OCI-LY7 (cell line): ENCODE measurements around the gene GRM5.

Source experiments
- EZH2phosphoT487 ChIP-seq: fragments of 200-600 bp; sonication (generic); IDR thresholded peaks from 2 replicates; pipeline ENCODE4 v1.6.1; 2018; ENCODE audit warnings: low read depth, borderline replicate concordance, mild to moderate bottlenecking, mixed run types, antibody characterized with exemption, low read length, moderate library complexity, mixed read lengths
- TF ChIP-seq, protein P1 (sequence below): fragments of 200-600 bp; sonication (generic); conservative IDR thresholded peaks from 2 replicates; pipeline ENCODE4 v1.5.1; 2014; ENCODE audit warnings: mild to moderate bottlenecking, antibody characterized with exemption, low read length, moderate library complexity, mixed read lengths

DNA sequence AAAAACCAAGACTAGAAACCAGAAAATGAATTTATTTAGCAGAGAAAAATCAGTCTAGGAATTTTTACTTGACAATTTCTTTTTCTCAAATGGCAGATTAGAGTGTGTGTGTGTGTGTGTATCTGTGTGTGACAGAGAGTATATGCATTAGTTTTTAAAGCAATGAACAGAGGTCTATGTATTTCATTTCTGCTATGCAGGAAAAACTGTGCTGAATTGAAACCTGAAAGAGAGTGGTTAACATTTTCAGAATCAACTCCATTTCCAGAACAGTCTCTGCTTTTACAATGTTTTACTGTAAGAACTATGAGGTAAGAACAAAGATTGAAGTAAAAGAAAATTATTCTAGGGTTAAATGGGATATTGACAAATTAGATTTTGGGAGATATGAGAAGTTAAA lies 114.8 kb downstream of the GRM5 start:
- TF ChIP-seq, protein P1, sequence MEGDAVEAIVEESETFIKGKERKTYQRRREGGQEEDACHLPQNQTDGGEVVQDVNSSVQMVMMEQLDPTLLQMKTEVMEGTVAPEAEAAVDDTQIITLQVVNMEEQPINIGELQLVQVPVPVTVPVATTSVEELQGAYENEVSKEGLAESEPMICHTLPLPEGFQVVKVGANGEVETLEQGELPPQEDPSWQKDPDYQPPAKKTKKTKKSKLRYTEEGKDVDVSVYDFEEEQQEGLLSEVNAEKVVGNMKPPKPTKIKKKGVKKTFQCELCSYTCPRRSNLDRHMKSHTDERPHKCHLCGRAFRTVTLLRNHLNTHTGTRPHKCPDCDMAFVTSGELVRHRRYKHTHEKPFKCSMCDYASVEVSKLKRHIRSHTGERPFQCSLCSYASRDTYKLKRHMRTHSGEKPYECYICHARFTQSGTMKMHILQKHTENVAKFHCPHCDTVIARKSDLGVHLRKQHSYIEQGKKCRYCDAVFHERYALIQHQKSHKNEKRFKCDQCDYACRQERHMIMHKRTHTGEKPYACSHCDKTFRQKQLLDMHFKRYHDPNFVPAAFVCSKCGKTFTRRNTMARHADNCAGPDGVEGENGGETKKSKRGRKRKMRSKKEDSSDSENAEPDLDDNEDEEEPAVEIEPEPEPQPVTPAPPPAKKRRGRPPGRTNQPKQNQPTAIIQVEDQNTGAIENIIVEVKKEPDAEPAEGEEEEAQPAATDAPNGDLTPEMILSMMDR, result no peak
- no peak for TF ChIP-seq EZH2phosphoT487
